Stimulated activated CD8-positive, alpha-beta memory T cell treated with anti-CD3 and anti-CD28 coated beads, Interleukin-4, amount 100 ng/mL, for 1 hour (primary cell): Measurements from ENCODE around the gene RGS5.
"Not testable (repeated sequence)": the region's sequence is repeated elsewhere in the genome, so short reads cannot be mapped to it uniquely, and the experiment has no call there.

ENCODE experiments used
- DNase-seq, 2 donors: peaks; one replicate each; pipeline ENCODE4 v3.0.0-alpha.2; 2020; ENCODE audit warnings: low read depth in 2 of 2, low spot score in 1 of 2

Gene RGS5, protein sequence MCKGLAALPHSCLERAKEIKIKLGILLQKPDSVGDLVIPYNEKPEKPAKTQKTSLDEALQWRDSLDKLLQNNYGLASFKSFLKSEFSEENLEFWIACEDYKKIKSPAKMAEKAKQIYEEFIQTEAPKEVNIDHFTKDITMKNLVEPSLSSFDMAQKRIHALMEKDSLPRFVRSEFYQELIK

DNA sequence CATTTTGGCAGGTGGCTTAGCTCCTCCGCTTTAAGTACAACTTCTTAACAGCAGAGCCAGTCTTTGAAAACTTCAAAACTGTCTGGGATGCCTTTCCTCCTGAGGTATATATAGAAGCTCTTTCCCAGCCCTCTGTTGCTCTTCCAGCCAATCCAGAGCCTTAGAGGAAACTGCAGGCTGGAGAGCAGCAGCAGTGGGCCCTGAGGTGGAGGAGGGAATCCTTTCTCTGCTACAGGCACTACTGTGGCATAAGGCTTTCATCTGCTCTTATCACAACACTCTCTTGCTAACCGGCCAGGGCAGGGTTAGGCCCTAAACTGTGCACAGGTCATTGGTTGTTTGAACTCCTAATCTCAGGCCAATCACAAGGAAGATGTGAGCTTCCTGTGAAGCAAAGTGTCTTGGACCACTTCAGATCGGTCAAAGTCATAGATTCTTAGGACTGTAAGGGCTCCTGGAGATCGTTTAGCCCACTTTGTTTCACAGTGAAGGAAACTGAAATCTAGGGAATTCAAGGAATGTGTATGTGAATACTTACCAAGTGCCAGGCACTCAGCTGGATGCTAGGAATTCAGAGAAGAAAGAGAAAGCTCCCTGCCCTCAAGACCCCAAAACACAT lies at the start of gene RGS5:
TSS of gene RGS5 (minus strand) at position 84 of the 619 bp plus-strand sequence. CDS start at position 3, 81 bp downstream.
- DNase-seq: no peak

DNA sequence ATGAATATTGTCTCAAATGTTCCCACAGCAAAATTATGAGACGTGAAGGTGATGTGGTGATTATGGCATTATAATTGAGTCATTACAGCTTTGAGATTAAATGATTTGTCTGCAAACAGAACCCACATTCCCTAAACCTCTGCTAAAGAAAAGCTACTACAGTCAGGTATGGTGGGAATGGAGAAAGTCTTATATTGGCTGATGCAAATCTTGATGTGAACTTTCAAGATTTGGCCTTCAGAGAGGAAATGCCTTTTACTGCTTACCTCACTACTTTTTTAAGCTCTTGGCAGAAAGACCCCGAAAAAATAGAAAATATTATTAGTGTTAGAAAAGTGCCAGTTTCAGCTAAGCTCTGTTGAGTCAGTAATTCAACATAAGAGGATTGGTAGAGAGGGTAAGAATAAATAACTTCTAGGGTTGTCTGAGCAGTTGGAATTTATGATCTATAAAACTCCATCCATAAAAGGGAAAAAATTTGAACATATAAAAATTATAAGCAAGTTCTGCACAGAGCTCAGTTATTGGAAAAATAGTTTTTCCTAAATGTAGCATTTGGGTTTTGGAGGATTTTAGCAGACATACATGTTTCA lies 47.8 kb upstream of the RGS5 start:
- DNase-seq: no peak

DNA sequence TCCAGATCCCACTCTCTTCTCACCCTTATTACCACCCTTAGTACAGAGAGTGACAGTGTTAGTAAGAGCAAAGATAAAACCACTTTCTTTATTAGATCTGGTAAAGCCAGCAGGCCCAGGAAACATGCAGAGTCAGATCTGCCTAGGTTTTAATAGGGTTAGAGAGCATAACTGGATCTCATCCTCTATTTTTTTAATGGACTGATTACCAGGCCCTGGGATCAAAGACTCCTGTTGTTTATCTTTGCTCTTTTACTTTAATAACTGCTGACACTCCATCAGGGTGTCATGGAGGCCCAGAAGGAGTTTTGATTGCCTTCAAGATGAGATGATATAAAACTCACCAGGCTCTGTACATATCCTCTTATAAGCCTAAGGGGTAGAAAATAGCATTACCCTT lies 45.3 kb upstream of the RGS5 start:
- no peak for DNase-seq

DNA sequence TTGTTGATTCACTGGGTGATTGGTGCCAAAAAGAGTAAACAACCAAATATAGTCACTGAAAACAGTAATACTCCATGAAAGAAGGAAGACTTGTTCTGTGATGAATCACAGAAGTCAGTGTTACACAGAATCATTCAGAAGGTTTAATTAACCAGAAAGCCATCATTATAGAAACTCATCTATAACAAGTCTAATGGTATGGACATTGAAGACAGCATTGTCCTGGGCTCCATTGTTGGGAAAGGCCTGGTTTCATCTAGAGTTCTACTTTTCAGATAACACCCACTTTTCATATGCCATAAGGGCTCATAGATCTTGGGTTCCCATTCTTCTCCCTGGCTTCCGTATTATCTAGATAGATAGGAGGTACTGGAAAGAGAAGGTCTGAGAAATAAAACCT lies 41.9 kb upstream of the RGS5 start:
- not testable (repeated sequence) for DNase-seq

DNA sequence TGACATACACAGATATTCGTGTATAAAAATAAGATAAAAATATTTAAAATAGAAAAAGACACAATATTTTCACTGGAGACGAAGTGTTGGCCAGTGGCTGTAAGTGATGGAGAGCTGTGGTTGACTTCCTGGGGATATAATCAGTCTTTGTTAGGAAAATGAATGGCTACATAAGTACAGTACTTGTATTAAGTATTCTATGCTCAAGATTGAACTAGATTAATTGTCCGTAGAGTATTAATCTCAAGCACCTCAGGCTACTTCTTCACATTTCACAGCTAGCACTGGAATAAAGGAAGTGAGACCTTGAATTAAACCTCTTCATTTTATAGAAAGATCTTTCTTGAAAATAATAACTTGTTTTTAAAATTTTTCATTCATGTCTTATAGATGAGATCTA lies 39.0 kb upstream of the RGS5 start:
- no peak for DNase-seq

DNA sequence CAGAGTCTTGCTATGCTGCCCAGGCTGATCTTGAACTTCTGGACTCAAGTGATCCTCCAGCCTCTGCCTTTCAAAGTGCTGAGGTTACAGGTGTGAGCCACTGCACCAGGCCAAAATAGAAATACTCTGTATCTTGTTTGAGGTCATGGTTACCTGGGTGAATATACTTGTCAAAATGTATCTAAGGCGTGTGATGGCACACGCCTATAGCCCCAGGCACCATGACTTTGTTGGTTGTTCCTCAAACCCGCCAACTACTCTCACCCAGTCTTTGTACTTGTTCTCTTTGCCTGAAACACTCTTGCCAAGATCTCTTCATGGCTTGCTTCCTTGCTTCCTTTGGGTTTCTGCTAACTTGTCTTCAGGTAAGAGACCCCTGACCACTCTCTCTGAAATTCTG lies 38.0 kb upstream of the RGS5 start:
- DNase-seq: no peak

DNA sequence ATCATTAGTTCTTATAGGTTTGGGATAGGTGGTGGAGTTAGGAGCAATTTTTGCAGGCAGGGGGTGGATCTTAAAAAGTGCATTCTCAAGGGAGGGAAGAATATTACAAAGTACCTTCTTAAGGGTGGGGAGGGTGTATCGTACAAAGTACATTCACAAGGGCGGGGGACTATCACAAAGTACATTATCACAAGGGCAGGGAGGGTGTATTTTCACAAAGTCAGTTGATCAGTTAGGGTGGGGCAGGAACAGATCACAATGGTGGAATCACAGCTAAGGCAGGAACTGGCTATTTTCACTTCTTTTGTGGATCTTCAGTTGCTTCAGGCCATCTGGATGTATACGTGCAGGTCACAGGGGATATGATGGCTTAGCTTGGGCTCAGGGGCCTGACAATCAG lies 30.9 kb upstream of the RGS5 start:
- not testable (repeated sequence) for DNase-seq

DNA sequence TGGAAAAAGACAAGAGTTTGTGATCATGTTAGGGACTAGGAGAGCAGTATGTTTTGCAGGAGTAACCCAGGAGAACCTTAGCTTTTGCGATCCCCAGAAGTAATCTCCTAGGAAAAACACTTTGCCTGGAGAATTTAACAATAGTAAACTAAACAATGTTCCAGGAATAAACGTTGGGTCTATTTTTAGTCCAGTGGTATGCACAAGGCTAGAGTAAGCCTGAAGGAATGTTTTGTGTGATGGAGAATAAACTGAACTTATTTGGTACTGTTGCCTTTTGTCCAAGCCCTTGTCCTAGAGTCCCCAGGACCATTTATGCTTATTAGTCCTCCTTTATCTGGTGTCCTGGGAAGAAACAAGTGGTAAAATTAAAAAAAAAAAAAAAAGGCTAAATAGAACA lies 28.7 kb upstream of the RGS5 start:
- DNase-seq: no peak

DNA sequence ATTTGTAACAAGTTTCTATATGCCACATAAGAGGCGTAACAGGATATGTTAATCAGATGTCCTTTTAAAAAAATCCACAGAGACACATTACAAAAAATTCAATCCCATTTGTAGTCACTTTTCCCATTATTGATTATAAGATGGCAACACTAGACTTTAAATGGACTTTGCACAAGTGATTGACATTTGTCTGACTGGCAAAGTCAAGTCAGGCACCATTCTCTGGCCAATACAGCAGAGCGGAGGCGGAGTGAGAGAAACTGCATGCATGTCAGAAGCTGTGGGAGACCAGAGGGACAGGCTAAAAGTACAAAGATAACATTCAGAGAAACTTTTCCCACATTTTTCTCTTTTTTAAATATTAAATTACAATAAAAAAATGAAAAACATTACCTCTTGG lies 28.1 kb upstream of the RGS5 start:
- no peak for DNase-seq

DNA sequence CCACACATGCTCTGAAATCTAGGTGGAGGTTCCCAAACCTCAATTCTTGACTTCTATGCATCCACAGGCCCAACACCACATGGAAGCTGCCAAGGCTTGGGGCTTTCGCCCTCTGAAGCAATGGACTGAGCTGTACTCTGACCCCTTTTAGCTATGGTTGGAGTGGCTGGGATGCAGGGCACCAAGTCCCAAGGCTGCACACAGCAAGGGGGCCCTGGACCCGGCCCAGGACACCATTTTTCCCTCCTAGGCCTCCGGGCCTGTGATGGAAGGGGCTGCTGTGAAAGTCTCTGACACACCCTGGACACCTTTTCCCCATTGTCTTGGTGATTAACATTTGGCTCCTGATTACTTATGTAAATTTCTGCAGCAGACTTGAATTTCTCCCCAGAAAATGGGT lies 25.6 kb upstream of the RGS5 start:
- not testable (repeated sequence) for DNase-seq

DNA sequence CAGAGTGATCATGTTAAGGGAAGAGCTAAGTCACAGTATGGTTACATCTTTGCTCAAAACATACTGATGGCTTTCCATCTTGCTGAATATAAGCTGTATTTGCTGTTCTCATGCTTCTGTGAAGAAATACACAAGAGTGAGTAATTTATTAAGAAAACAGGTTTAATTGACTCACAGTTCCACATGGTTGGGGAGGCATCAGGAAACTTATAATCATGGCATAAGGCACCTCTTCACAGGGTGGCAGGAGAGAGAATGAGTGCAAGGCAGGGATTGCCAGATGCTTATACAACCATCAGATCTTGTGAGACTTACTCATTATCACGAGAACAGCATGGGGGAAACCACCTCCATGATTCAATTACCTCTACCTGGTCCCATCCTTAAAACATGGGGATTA lies 24.4 kb upstream of the RGS5 start:
- DNase-seq: no peak

DNA sequence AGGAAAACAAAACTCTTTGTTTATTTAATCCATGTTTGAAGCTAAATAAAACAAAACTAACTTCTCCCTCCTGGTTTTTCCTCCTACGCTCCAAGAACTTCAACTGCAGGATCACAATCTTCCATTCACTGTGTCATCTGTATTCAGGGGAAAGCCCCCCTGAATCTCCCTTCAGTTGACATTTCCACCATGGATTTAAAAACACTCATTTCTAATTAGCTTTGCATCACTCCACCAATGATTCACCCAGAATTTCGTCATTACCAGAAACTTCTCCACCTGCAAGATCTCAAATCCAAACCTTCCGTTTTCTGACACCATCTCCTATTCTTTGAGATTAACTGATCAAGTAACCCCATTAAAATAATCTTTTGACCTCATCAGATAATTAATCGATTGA lies 10.9 kb upstream of the RGS5 start:
- DNase-seq: no peak

DNA sequence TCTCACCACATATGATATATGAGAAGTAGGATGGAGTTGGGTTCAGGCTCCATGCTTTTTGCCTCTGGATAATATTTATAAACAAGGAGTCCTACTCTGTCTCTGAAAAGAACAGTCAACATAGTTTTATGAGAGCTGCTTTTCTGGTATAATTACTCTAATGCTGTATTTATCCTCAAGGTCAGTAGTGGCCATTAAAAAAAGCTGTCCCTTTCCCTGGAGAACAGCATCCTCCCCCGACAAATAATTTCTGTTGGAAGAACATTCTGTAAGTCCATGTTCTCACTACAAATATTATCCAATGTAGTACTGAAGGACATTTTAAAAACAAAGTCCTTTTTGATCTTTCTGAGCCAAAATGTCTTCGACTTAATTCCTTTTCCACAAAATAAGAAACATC lies 9.0 kb upstream of the RGS5 start:
- no peak for DNase-seq

DNA sequence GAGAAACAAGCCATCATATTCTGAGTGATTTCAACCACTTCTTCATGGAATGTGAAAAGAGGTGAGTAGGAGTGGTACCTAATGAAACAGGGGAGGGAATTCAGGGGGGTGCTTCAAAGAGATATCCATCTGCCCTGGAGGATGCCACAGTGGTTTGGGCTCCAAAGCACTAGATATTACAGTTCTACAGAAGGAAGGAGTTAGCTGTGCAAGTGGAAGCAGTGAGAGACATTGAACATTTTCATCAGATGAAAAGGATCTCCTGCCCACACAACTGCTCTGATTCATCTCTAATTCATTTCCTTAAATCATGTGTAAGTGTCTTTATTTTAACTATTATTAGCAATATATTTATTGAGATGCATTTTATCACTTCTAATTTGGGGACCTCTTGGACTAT lies 2.8 kb upstream of the RGS5 start:
- DNase-seq: no peak

DNA sequence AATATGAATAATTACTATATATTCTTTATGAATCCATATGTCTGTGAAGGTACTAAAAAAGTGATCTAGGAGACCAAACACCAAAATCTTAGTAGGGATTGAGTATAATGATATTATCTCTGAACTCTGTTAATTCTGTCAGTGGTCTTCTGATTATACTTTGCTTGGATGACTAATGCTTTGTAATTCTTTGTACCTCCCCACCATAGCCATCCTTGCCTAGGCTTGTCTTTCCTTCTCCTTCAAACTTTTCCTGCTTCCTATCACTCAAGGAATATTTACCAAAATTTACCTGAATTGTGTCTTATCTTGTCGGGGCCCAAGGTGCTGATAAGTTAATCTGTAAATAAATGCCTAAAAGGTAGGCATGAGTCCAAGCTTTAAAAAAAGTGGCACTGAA lies 845 bp upstream of the RGS5 start:
- no peak for DNase-seq

DNA sequence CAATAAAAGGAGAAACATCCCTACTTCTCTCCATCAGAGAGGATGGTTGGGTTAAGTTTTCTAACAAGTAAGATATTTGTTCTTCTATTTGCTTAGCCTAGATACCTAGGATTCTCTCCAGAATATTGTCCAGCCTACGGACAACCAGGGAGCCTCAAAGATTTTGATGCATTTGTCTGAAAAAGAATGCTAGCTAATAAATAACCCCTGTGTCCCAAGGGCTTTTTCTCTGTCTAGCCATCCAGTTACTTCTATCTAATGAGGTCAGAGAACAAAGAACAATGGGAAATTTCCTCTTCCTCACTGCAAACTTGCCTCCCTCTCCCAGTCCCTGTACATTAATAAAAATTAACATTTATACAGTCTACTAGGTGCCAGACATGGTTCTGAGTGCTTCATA lies 810 bp downstream of the RGS5 start:
- no peak for DNase-seq

DNA sequence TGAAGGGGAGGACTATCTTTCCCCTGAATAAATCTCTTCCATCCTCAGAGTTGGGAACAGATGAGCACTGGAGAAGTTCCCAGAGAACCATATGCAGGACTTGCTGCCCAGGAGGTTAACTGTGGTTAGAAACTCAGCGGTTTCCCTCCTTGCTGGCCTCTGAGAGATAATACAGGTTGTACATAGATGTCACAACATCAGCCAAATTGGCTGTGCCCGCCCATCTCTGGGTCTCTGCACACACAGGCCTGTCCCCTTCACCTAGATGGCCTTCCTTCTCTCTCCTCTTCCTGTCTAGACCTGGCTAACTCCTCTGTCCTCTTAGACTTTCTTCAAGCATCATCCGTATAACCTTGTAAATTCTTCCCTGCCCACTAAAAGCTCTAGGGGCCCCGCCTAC lies 5.7 kb downstream of the RGS5 start:
- no peak for DNase-seq

DNA sequence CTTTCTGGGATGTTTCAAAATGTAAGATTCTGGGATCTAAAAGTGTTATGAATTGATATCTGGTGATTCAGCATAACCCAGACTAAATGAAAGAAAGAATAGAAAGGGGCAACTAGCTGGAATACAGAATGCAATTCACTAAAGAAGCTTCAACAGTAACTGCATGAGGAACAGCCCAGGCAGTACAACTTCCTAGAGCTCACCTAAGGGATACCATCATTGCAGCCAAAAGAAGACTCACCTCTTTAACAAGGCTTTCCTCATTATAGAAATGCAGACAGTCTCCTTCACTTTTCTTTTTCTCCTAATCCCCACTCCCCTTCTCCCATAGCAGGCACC lies 6.3 kb downstream of the RGS5 start:
- no peak for DNase-seq

DNA sequence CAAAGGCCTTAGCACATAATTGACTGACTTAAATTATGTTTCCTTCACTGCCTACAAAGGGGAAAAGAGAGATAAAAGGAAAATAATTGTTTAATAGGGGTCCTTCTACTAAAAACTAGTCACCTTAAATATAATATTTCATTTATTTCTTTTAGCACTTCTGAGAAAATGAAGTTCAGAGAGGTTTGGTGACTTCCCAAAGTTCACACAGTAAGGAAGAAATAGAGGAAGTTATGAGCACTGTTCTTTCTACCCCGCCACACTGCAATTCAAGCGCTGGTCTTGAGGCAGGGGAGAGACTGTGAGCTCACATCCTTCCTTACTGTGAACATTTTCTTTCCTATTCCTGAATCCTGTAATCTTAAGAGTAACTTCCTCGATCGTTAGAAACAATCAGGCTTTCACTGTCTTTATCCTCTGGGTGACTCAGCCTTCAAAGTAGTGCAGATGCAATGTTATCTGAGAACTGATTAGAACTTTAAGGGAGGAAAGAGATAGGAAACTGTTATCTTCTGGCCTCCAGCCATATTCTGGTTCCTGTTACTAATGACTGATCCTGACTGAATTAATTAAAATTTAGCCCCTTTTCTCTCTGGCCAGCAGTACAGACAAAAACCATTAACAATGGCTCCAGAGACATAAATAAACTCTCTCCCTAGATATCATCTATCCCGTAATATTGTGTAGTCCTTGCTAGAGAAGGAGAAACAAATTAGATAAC lies 6.8 kb downstream of the RGS5 start:
- DNase-seq: no peak

DNA sequence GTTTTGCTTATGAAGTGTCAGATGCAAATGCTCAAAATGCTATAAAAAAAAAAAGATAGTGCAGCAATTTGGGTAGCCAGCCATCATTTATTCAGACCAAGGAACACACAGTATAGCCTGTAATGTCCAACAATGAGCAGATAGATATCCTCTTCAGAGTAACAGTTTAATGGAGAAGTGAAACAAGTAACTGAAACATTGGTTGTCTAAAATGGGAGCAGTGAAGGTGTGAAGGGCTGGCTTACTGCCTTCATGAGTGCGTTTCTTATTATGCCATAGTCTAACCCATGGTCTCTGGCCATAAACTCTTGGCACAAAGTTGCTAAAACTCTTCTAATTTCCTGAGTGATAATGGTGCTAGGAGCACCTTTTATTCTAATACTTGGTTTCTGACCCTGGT lies 11.4 kb downstream of the RGS5 start:
- DNase-seq: no peak

DNA sequence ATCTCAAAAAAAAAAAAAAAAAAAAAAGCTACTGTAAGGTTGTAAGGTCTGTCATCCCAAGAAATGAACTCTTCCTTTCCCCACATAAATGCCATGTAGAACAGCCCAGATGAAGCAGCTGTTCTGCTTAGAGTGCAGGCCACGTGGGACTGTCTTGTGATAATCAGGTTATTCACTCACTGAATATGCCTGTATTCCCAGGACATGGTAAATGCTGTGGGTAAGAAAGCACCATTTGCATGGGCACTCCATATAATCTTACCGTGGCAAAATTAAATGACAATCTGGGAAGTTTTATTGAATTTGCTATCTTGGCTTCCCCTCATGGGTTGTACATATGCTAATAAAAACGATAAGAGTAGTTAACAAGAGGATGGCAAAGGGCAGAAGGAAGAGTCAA lies 13.8 kb downstream of the RGS5 start:
- DNase-seq: no peak

DNA sequence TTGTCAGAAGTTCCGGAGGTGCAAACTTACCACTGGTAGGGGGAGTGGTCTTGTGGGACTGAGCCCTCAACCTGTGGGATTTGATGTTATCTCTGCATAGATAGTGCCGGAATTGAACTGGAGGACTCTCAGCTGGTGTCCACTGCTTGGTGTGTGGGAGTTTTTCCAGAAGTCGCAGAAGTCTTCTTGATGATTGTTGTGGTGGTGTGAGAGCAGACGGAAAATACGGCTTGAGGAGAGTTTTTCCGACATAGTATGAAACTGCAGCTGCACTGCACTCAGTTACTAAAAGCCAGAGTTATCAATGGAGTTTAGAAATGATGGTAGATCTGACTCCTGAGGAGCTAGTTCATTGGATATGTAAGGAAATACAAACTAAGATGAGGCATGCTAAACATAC lies 14.9 kb downstream of the RGS5 start:
- no peak for DNase-seq

DNA sequence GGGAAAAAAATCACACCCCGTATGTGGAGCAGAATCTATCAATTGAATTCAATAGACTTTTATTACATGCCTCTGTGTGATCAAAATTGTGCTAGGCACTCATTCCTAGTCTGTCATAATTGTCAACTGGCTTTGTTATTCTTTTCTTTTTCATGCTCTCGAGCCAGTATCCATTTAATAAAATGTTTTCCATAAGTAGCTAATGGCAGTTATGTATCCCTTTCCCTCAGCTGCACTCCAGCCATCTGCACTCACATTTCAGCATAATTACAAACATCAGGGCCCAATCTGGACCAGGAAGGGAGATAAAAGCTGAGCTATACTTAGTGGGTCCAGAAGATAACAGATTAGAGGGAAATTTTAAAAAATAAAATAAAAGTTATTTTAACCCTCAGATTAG lies 15.9 kb downstream of the RGS5 start:
- no peak for DNase-seq
